SK-N-SH (cell line): Measurements from ENCODE around the gene SH3BGRL3.
A peak's percentile ranks its signal among the peaks of the same experiment; 100 is the strongest.

Experiments used
- REST ChIP-seq: IDR thresholded peaks from 2 replicates; pipeline ENCODE4 v1.6.1; 2012; ENCODE audit warnings: mild to moderate bottlenecking, low read depth, low read length, moderate library complexity
- TF ChIP-seq, protein P1 (sequence below): fragments of 200-600 bp; sonication (generic); IDR thresholded peaks from 2 replicates; pipeline ENCODE4 v1.6.1; 2017; ENCODE audit warnings: antibody characterized with exemption, mild to moderate bottlenecking, moderate library complexity

GRCh38 chr1:26233903-26234643 lies 45.8 kb upstream of the SH3BGRL3 start, which contains the start of gene CEP85:
- TF ChIP-seq, protein P1, sequence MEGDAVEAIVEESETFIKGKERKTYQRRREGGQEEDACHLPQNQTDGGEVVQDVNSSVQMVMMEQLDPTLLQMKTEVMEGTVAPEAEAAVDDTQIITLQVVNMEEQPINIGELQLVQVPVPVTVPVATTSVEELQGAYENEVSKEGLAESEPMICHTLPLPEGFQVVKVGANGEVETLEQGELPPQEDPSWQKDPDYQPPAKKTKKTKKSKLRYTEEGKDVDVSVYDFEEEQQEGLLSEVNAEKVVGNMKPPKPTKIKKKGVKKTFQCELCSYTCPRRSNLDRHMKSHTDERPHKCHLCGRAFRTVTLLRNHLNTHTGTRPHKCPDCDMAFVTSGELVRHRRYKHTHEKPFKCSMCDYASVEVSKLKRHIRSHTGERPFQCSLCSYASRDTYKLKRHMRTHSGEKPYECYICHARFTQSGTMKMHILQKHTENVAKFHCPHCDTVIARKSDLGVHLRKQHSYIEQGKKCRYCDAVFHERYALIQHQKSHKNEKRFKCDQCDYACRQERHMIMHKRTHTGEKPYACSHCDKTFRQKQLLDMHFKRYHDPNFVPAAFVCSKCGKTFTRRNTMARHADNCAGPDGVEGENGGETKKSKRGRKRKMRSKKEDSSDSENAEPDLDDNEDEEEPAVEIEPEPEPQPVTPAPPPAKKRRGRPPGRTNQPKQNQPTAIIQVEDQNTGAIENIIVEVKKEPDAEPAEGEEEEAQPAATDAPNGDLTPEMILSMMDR: peak; percentile 83
- no peak; the same call in 1 of the 2 replicates for TF ChIP-seq REST
